Islet precursor cell (in vitro differentiated cells): ENCODE data around the gene LIG3.
"Not testable (repeated sequence)": the region's sequence is repeated elsewhere in the genome, so short reads cannot be mapped to it uniquely, and the experiment has no call there.

Source experiments
- DNase-seq: peaks from one replicate; pipeline ENCODE4 v3.0.0-alpha.2; 2018

LIG3 gene

DNA sequence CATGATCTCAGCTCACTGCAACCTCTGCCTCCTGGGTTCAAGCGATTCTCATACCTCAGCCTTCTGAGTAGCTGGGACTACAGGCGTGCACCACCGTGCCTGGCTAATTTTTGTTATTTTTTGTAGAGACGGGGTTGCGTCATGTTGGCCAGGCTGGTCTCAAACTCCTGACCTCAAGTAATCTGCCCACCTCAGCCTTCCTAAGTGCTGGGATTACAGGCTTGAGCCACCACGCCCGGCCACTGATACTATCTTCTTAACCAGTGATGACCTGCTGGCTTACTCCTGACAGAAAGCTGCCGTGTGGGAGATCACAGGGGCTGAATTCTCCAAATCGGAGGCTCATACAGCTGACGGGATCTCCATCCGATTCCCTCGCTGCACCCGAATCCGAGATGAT lies 20.7 kb downstream of the LIG3 start:
- DNase-seq: peak; percentile 36

DNA sequence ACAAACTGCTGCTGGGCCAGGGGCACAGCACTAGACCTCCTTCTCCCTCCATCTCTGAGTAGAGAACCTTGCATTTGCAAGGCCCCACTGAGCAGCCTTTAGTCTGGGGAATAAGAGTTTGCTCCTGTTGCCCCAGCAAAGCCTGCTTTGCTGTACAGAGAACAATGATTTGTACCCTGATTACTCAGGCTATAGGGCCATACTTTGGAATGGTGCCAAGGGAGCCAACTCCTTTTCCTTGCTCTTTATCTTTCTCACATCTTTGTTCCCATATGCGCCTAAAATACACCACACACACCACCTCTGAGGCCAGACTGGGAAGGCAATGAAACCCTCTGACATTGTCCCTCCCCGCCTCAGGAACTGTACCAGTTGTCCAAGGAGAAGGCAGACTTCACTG lies 21.2 kb downstream of the LIG3 start:
- DNase-seq: peak; percentile 33

DNA sequence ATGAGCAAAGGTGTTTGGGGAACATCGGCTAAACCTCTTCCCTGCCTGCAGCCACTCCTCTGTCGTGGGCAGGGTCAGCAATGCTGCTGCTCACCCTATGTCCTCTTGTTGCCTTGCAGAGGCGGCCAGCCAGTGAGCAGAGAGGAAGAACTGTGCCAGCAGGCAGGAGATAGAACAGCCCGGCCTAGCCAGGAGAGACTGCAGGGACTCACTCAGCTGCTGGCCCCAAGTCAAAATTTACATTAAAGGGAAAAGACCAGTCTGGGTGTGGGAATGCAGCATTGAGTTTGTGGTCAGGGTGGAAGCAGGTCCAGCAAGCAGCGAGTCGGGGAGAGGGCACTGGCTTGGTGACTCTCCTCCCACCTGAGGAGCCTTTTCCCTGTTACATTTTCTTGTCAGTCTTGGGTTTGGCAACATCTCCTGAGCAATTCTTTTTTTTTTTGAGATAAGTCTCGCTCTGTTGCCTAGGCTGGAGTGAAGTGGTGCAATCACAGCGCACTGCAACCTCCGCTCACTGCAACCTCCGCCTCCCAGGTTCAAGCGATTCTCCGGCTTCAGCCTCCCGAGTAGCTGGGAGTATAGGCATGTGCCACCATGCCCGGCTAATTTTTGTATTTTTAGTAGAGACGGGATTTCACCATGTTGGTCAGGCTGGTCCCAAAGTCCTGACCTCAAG lies 22.7 kb downstream of the LIG3 start:
- DNase-seq: no peak

DNA sequence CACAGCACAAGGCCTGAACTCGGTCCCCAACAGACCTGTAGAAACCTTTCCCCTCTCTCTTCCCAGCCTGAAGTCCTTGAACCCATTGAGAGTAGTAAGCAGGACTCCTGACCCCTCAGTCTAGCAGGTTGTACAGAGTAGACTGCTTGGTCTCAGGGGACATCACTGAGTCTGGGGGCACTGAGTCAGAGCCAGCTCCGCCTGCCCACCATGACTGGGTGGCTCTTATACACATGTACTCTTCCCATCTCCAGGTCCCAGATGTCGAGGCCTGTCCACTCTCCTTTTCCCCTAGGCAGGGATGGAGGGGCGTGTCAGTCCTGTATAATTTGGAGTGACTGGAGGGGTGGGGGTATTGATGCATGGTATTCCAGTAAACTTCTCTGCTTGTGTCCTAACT lies 23.5 kb downstream of the LIG3 start:
- DNase-seq: no peak

DNA sequence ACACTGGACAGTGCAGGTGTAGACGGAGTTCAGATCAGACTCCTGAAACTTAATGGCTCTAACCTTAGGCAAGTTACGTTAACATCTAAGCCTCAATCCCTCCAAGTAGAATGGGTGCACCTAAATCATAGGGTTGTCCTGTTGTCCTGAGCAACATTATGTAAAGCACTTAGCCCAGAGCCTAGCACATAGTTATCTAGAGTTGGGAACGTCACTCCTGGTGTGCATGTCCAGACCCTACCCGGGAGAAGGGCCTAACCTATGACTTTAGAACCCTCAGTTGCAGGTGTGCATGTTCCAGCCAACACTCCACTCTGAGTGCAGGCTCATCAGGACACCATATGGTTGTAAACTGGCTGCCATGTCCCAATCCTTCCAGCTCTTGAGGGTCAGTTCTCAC lies 26.0 kb downstream of the LIG3 start:
- no peak for DNase-seq

DNA sequence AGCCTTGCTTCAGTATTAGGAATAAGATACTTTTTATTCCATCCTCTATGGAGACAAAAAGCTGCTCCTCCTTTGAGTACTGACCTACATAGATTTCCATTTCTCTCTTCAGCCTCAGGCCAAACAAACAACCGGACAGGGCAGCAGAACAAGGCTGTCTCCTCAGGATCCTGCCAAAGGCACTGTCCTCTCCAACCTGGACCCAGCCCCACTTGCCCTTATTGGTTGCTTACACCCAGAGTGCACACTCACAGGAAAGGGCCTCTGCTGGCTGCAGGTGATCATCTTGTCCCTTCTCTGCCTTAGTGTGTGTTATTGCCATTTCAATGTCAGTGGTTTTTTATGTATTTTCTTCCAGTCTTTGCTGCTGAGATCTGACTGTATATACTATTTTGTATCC lies 26.6 kb downstream of the LIG3 start:
- no peak for DNase-seq

DNA sequence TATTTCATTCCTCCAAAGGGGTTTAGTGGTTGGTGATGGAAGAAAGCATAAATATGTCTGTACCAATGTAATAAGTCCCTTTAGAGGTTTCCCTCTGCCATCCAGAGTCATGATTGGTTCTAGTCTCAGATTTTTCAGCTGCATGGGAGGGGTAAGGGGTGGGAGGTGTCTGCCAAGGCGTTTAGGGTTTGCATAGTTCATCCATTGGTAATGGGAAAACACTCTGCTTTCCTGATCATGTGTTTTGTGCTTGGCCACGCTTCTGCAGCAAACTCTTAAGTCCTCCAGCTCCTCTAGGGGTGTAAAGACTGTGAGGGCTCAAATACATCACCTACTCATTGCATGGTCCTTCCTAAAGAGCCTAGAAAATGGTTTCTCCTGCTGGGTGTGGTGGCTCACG lies 29.8 kb downstream of the LIG3 start:
- no peak for DNase-seq

DNA sequence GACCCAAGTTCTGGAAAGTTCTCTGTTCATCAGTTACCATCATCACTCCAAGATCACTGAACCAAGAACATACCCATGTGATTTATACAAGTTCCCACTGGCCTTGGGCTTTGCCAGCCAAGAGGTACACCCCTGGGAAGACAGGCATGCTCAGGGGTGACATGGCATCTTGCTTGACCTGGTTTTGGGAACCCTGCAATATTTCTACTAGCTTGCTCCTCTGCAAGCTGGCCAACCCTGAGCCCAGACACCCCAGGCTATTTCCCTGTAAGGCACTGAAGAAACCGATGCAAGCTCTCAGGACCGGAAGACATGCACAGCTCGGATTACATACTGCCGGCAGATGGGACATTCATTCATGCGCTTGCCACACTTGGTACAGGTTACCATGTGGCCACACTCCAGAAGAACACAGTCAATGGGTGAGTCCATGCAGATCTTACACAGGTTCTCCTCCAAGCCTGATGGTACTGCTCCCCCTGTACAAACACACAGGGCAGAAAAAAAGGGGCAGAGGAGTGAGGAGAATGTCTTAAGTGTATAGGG lies 31.4 kb downstream of the LIG3 start:
- DNase-seq: peak; percentile 56

DNA sequence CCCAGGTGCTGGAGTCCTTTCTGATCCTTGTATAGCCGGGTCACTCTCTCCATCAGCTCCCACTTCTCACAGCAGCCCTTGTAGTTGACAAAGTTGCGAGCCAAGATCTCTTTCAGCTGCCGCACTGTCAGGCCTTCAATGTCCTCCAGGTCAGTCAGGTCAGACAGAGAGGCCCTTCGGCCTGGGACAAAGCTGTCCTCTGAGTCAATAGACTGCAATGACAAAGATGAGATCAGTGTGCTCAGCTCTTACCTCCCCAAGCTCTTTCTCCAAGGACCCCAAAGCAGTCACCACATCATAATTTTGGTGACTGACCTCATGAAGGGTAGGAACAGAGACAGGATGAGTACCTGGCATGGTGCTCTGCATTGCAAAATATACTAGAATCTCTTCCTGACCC lies 36.1 kb downstream of the LIG3 start:
- no peak for DNase-seq

DNA sequence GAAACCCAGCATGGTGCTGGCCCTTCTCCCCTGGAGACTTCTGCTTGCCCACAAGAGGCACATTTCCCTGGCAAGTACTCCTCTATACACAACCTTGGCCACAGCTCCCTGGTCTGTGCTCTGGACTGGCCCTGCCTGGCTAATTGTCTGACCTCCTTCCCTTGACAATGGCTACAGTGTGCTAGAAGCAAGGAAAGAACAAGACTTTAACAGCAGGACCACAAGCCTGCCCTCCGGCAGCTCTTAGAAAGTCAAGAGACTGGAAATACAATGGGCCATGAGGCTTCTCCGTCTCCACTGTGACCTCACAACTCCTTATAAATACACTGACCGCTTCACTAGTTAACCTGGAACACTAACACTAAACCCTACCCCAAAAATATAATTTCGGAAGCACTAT lies 36.7 kb downstream of the LIG3 start:
- DNase-seq: no peak

DNA sequence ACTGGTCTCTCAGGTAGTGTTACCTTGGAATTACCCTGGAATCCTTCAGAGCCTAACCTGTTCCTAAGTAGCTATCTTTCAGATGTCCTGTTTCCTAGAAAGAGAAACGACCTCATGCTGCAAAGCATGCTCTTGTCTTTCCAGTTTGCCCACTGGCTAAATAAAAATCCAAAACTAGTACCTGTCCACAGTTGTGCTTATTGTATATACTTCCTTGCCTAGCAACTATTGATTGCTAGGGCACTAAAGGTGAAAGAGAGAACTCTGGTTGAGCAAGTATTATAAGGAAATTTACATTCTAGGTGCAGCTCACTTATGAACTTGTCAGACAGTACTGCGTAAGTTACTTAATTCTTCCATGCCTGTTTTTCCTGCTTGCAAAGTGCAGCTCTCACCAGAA lies 38.5 kb downstream of the LIG3 start:
- no peak for DNase-seq

DNA sequence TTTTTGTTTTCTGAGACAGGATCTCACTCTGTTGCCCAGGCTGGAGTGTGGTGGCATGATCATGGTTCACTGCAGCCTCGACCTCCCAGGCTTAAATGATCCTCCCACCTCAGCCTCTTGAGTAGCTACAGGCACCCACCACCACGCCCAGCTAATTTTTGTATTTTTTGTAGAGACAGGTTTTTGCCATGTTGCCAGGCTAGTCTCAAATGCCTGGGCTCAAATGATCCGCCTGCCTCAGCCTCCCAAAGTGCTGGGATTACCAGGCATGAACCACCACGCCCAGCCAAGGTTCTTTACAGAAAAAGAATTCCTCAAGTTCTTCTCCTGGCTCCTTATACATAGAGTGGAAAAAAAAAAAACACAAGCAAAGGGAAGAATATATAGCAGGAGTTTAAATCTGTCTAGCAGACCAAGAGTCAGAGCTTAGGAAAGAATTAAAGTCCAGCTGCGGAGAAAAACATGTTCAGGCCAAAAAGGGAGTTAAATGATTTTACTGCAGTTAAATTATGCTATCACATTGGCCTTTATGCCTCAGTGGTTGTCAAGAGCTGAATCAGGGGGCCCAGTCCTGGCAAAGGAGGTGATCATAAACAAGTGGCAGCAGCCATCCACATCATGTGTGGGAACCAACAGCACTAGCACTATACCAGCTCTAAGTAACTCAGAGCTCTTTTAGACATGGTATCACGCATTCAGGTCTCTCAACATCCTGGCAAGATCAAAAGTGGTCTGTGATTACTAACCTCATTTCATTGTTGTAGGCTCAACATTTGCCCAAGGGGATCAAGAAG lies 39.3 kb downstream of the LIG3 start:
- no peak for DNase-seq

DNA sequence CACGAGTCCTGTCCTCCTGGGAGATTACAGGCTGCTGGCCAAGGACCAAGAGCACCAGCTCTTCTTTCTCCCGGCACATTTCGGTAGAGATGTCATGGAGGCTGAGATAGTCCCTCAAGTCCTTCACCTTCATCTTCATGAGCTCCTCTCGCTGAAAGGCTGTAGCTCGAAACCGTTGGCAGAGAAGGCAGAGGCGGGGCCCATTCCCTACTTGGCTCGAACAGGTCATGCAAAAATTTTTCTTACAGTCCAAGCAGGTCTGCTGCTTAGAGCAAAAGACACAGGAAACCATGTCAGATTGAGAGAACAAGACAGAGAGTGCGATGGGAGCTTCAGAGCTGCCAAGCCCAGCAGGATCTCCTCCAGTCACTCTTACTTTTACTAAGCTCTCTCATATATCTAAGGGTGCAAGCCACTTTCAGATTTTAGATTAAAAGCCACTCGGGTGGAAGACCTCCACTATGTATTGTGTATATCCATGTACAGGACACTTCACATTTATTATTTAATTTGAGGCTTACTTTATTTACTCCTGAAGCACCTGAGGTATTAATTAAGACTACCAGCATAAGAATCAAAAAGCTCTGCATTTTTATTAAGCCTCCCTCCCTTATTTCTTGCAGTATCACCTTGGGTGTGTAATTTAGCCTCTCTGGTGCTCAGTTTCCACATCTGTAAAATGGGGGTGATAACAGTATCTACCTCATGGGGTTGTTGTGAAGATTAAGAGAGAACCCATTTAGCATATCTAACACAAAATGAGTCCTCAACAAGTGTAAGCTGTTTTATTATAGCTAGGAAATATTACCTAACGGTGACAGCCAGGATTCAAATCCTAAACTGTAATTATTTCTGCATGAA lies 41.4 kb downstream of the LIG3 start:
- DNase-seq: no peak

DNA sequence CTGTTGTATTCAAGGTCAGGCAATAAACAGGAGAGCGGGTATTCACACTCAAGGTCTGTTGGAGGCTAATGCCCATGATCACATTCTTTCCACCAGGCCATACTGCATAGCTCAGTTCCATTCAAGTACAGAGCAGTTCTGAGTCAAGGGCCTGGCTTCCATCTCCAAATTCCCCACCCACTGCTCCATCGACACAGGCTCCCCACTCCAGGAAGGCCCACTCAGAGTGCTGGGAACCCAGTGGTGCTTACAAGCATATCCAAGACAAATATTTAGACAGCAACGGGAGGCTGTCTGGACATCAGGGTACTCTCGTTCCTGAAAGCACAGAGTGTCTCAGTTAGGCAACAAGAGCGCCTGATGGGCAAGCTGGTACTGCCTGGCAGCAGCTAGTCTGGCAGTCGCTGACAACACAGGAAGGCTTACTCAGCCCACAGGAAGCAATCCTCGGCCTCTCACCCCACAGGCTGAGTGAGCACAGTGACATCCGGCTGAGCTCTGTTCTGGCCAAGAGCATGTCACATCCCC lies 42.3 kb downstream of the LIG3 start:
- DNase-seq: peak; percentile 86

DNA sequence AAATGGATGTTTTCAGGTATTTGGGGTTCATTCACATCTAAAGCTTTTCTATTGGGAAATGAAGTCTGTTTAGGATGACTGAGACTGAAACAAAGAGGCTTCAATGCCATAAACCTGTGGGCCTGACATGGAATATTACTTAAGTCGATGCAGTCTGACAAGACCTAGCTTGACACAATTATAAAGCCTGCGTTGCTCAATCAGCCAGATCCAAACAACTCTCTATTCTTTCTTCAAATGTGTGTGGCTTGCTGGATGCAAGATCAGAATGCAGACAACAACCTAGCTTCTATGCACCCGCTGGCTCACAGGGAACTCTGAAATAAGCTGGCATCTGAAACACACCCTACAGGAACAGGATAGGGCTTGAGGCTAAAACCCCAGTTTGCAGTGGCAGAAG lies 43.2 kb downstream of the LIG3 start:
- DNase-seq: no peak

DNA sequence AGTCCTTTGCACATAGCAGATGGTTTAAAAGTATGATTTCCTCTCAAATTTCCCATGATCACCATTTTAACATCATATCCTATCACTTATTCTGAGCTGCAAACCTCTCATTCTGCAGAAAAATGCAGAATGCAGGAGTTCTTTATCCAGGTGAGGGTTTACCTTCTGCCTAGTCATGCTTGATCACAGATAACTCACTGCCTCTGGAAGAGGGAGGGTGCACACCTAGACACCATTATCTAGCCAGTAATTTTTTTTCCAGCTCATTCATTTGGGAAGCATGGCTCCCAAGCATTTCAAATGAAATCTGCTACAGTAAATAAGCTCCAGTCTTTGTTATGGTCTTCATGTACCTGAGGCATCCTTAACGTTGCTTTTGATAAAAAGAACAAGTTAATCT lies 45.2 kb downstream of the LIG3 start:
- DNase-seq: no peak

DNA sequence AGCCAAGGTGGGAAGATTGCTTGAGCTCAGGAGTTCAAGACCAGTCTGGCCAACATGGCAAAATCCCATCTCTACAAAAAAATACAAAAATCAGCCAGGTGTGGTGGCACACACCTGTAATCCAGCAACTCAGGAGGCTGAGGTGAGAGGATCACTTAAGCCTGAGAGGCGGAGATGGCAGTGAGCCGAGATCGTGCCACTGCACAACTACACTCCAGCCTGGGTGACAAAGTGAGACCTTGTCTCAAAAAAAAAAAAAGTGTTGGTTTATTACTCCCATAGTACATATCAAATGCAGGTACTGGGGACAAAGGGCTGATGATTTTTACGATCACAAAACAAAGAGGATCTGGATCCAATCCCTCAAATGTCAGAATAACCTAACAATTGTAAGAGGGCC lies 47.8 kb downstream of the LIG3 start:
- DNase-seq: not testable (repeated sequence)

DNA sequence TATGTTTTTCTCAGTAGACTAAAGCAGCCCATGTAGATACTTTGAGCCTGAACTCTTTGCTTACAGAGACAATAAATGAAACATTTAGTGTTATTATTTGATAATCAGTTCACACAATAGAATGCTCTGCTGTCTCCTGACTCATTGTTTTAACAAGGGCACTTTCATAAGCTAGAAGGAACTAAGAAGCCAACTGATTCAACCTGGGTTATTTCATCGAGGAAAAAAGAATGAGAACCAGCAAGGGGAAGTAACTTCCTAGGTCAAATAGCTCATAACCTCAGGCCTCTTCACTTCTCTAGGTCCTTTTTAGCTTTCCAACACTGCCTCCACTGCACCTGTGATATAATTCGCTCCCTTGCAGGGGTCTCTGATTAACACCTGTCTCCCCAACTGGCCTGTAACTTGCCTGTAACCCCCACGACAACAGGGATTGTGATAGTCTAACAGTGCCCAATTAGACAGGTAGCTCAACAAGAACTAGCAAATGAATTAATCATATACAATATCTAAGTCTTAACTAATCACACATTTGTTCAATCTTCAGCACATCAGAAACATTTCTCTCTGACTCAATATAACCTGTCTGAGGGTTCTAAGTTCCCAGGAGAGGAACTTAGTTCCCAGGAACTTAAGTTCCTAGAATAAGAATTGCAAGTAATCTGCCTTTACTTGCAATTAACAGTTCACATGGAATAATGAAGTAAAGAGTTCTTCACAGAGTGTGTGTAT lies 48.4 kb downstream of the LIG3 start:
- no peak for DNase-seq

DNA sequence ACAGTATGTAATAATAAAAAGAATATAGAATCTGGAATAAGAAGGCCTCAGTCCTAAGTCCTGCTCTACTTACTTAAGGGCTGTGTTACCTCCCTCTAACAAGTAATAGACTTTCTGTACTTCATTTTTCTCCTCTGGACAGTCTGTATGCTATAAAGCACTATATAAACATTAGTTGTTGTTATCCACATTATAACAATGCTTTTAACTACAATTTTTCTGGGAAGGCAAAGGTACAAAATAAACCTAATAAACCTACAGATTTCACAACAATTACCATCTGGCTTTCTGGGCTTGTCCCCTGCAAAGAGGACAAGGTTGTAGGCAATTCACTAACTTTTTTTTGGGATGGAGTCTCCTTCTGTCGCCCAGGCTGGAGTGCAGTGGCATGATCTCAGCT lies 50.5 kb downstream of the LIG3 start:
- no peak for DNase-seq

DNA sequence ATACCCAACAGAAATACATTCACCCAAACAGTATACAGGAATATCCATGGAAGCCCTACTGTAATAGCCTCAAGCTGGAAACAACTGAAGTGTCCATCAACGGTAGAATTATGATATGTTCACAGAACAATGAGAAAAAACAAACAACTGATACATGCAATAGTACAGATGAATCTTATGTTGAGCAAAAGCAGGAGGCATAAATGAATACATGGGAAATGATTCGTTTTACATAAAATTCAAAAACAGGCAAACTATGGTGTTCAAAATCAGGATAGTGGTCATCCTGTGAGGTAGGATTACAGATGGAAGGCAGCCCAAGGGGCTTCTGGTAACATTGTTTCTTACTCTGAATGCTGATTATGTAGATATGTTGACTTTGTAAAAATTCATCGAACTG lies 58.1 kb downstream of the LIG3 start:
- no peak for DNase-seq

DNA sequence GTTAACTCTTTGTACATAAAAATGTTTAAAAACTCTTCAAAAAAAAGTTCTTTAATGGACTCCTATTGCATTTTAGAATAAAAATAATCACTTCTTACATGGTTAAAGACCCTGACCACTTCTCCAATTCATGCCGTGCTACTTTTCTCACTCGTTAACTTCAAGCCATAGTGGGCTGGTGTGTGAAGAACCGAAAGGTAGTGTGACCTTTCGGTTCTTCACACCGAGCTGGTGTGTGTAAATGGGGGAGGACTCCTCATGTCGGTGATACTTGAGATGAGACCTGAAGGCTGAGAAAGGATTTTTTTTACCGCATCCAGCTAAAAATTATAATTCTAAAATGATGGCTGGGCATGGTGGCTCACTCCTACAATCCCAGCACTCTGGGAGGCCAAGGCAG lies 61.1 kb downstream of the LIG3 start:
- no peak for DNase-seq

DNA sequence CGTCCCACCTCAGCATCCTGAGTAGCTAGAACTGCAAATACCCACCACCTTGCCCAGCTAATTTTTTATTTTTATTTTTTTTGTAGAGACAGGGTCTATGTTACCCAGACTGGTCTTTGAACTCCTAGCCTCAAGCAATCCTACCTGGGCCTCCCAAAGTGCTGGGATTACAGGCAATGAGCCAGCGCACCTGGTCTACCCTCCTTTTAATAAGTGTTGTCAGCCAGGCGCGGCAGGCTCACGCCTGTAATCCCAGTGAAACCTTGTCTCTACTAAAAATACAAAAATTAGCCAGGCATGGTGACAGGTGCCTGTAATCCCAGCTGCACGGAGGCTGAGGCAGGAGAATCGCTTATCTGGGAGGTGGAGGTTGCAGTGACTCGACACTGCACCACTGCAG lies 63.9 kb downstream of the LIG3 start:
- DNase-seq: no peak
